Measurements from ENCODE around the gene ZFP64.

DNA sequence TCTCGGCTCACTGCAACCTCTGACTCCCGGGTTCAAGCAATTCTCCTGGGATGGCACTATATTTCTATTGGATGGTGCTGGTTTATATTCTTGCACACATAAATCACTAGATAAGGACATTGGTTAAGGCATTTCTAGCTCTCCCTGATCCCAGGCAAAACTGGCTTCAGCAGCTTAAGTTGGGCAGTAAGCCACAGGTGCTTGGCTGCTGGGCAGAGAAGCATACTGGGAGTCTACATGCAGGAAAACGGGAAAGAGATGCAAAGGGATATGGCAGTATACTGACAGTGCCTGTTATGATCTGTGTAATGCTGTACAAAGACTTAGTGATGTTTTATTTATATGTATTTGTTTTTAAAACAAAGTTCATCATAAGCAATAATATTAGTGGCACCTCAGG lies 33.3 kb upstream of the ZFP64 start:
- TF ChIP-seq, protein P1, sequence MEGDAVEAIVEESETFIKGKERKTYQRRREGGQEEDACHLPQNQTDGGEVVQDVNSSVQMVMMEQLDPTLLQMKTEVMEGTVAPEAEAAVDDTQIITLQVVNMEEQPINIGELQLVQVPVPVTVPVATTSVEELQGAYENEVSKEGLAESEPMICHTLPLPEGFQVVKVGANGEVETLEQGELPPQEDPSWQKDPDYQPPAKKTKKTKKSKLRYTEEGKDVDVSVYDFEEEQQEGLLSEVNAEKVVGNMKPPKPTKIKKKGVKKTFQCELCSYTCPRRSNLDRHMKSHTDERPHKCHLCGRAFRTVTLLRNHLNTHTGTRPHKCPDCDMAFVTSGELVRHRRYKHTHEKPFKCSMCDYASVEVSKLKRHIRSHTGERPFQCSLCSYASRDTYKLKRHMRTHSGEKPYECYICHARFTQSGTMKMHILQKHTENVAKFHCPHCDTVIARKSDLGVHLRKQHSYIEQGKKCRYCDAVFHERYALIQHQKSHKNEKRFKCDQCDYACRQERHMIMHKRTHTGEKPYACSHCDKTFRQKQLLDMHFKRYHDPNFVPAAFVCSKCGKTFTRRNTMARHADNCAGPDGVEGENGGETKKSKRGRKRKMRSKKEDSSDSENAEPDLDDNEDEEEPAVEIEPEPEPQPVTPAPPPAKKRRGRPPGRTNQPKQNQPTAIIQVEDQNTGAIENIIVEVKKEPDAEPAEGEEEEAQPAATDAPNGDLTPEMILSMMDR (IDR thresholded peaks at IDR 0.05): no peak
- TF ChIP-seq POLR2A (IDR thresholded peaks at IDR 0.05): no peak

All from body of pancreas (tissue), 4 donors.